Esophagus squamous epithelium (tissue), 4 donors: ENCODE measurements around the gene MED16.

ENCODE experiments used
- CTCF ChIP-seq, 6 experiments: fragments of 450-650 bp in 4 of 6; fragments of 200-600 bp in 2 of 6; sonication (generic) in 2 of 6; IDR thresholded peaks; one replicate each; pipeline ENCODE4 v1.5.1; 2016 to 2019; ENCODE audit warnings: antibody characterized with exemption in 6 of 6, mild to moderate bottlenecking in 4 of 6, moderate library complexity in 4 of 6
- POLR2A ChIP-seq, 4 donors: fragments of 450-650 bp; IDR thresholded peaks; one replicate each; pipeline ENCODE4 v1.6.1; 2017; ENCODE audit warnings: antibody characterized with exemption in 4 of 4, mild to moderate bottlenecking in 4 of 4, moderate library complexity in 3 of 4

GRCh38 chr19:926589-927350 is 33.8 kb upstream of the MED16 start:
- TF ChIP-seq CTCF (IDR thresholded peaks at IDR 0.05) (no peak), POLR2A (IDR thresholded peaks at IDR 0.05) (no peak)
